RPMI7951 (cell line): ENCODE data around the gene CBX2. TPM values are rescaled to one million over a fixed set of nuclear protein-coding genes. Genes with fewer than 3 reads are reported as not detected.
A peak's percentile ranks its signal among the peaks of the same experiment; 100 is the strongest.
"Not testable (repeated sequence)": the region's sequence is repeated elsewhere in the genome, so short reads cannot be mapped to it uniquely, and the experiment has no call there.

Experiments
- DNase-seq: peaks from one replicate; pipeline ENCODE4 v3.0.0-alpha.2; 2012; ENCODE audit warnings: low read depth
- total RNA-seq: library from RNA; depleted of rRNA; stranded (reverse); fragments of >200 nt; shearing (Covaris generic); gene quantifications from 2 replicates; pipeline ENCODE4 v1.2.3, GENCODE V29; 2014

The CBX2 gene
- total RNA-seq, 1 experiment from 2014 or later, result 5.0 TPM

GRCh38 chr17:79742951-79743476 lies 34.9 kb upstream of the CBX2 start:
- no peak for DNase-seq

DNA sequence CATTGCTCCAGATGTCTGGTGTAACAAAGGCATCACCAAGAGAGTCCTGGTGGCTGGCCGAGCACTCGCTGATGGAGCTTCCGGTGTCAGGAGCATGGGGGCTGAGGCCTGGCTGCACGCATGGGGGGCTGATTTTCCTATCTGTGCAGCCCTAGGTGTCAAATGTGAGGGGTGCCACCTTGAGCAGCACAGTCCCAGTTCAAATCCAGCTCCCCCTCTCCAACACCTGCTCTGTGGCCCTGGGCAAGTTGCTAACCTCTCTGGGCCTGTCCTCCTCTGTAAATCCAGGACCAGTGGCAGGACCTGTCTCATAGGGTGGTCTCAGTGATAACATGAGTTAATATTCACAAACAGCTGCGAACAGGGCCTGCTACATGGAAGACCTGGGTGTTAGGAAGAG lies 34.3 kb upstream of the CBX2 start:
- no peak for DNase-seq

DNA sequence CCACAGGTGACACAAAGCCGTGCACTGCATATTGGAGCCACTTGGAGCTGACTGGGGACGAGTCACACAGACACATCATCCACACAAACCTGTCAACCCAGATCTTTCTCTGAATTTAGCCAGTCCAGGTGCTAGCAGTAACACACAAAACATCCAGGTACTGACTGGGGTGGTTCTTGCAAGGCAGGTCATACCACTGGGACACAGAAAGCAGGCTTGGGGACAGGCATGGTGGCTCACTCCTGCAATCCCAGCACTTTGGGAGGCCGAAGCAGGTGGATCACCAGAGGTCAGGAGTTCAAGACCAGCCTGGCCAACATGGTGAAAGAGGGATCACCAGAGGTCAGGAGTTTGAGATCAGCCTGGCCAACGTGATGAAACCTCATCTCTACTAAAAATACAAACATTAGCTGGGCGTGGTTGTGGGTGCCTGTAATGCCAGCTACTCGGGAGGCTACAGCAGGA lies 32.3 kb upstream of the CBX2 start:
- no peak for DNase-seq

DNA sequence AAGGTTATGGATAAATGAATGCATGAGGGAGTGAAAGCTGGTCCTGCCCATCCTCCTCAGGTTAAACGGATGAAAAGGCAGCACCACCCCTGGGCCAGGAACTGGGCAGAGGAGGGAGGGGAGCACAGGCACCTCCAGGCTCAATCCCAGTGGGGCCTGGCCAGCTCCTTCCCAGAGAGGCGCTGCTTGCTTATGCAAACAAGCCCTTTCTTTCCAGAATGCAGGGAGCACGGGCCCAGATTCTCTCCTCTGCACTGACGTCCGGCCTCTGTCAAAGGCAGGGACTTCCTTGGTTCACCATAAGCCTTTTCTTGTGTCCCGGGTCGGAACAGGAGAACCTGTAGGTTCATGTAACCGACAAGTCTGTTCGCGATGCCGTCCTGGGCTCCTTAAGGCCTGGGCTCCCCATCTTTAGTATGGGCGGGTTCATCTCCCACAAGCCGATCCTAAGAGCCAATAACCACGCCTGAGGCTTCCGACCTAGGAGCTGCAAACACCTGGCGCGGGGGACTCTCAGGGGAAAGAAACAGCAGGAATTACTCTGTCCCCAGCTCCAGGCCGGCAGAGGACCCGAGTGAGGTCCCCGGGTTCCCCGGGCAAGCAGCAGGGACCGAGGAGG lies 30.9 kb upstream of the CBX2 start:
- DNase-seq, result no peak

DNA sequence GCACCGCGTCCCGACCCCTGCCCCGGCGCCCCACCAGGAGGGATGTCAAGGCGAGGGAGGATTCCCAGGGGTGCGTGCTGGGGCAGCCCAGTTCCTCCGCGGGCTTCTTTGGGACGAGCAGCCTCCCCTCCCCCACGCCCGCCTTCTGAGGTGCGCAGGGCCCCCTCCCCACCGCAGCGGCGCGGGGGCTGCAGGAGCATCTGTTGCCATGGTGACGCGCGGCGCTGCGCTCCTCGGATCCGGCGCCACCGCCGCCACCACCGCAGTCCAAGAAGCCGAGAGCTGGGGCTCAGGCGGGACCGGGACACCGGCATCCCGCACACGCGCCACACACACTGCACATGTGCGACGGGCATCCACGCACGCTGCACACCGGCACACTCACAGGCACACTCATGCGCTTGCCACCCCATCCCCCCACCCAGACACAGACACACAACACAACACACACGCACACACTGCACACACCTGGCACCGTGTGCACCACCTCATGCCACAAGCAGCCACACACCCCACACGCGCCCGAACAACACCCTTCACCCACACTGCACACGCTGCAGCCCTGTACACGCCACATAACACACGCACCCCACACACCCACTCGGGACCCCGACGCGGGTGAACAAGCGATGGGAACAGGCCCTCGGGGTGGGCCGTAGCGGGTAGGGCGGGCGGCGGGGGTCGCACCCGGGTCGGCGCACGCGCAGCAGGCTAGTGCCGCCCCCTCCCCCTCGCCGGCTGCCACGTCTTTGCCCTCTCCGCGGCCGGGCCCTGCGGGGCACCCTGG lies 30.2 kb upstream of the CBX2 start:
- DNase-seq, result no peak

GRCh38 chr17:79748295-79749099 lies 29.5 kb upstream of the CBX2 start:
- no peak for DNase-seq

- peak; percentile 28 for DNase-seq
These were observed 28.7 kb upstream of the CBX2 start for GRCh38 chr17:79749156-79749815.

- no peak for DNase-seq
These were observed 28.0 kb upstream of the CBX2 start for GRCh38 chr17:79749958-79750357.

- no peak for DNase-seq
These were observed 27.1 kb upstream of the CBX2 start for GRCh38 chr17:79750650-79751545.

DNA sequence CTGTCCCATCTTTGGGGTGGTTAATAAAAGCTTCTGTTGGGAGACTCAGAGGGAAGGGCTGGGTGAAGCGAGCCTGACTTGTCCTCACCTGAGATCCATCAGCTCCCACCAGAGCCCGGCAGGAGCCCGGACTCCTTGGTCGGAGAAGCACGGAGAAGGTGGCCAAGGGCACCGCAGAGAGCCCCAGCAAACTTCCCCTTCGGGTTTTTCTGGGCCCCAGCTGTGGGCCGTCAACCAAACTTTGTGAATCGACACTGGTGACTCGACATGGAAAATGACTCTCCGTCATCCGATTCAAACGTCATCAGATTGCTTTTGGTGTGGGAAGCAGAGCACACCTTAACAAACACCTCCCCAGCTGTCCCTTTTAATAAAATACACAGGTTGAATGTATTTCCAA lies 25.8 kb upstream of the CBX2 start:
- no peak for DNase-seq

DNA sequence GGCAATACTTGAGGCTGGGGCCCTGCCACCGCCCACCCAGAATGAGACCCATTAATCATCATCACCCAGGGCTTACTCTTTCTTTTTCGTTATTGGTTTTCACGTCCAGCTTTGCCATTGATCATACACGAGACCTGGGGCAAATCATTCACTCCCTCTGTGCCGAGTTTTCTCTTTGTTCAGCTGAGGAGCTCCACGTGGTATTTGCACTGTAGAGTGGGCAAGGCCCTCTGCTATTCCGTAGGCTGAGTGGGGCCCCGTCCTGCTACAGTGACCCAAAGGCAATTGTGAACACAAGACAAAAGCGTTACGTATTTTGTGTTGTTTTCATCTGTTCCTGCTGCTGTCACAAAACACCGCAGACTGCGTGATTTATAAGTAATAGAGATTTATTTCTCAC lies 23.6 kb upstream of the CBX2 start:
- no peak for DNase-seq

DNA sequence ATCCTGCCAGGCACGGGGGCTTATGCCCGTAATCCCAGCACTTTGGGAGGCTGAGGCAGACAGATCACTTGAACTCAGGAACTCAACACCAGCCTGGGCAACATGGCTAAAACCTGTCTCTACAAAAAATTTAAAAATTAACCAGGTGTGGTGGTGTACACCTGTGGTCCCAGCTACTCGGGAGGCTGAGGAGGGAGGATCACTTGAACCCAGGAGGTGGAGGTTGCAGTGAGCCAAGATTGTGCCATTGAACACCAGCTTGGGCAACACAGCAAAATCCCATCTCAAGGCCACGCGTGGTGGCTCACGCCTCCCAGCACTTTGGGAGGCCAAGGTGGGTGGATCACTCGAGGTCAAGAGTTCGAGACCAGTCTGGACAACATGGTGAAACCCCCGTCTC lies 23.0 kb upstream of the CBX2 start:
- DNase-seq, result not testable (repeated sequence)

DNA sequence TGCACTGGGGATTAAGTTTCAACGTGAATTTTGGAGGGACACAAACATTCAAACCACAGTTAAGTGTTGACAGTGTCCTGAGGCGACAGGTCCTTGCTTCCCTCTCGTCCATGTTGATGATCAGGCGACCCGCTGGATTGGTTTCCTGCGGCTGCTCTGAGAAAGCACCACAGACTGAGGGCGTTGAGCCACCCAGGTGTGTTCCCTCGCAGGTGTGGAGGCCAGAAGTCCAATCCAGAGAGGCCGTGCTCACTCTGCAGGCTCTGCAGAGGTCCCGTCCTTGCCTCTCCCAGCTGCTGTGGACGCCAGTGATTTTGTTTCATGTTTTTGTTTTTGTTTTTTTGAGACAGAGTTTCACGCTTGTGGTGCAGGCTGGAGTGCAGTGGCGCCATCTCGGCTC lies 22.4 kb upstream of the CBX2 start:
- no peak for DNase-seq

GRCh38 chr17:79757140-79757745 lies 20.7 kb upstream of the CBX2 start:
- no peak for DNase-seq

- no peak for DNase-seq
These were observed 19.7 kb upstream of the CBX2 start for GRCh38 chr17:79758271-79758670.

- no peak for DNase-seq
These were observed 17.6 kb upstream of the CBX2 start for GRCh38 chr17:79760197-79760906.

DNA sequence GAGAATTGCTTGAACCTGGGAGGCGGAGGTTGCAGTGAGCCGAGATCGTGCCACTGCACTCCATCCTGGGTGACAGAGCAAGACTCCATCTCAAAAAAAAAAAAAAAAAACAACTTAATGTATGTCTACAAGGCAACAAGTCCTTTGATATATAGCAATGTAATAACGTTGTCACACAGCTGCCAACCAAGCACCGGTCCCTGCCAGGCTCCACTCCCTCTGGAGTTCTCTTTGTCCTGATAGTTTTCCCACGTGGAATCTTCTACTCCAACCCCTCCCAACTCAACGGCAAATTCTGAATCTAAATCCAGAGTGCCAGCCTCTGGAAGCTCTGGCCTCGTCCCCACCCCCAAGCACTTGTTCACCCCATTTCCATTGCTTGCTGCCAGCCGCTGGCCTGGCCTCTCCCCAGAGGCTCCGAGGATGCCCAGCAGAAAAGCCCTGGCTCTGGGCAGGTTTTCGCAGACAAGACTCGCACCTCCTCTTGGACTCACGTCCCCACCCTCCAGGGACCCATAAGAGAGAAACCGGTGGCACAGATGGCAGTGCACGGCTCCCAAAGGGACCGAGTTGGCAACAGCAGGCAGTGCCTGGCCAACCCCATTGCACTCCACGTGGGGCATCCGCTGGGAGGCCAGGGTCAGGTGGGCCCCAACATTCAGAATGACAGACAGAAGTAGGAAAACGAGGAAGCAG lies 15.9 kb upstream of the CBX2 start:
- no peak for DNase-seq

DNA sequence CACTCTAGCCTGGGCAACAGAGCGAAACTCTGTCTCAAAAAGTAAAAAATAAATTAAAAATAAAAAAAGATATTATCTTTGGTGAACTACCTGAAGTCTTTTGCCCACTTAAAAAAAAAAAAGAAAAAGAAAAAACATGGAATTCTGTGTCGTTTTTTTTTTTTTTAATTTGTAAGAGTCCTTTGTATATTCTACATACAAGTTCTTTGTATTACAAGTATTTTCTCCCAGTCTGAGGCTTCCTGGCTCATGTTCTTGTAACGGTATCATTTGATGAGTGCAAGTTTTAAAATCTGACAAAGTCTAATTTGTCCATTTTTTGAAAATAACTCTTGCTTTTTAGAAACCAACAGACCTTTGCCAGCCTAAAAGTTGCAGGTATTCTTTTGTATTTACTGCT lies 12.2 kb upstream of the CBX2 start:
- no peak for DNase-seq
